GM12875 (cell line): ENCODE results near the gene RASGRF1.

Source experiments
- H3K4me3 ChIP-seq: one replicate; pipeline ENCODE4 v1.5.1; 2011; ENCODE audit warnings: low read depth, low read length, control low read depth
- TF ChIP-seq, protein P1 (sequence below): IDR thresholded peaks from 2 replicates; pipeline ENCODE4 v1.5.1; 2011; ENCODE audit warnings: low read depth, mild to moderate bottlenecking, control low read depth, inconsistent platforms, low read length, moderate library complexity, borderline replicate concordance; ENCODE audit not compliant: insufficient read depth

RASGRF1 gene, protein sequence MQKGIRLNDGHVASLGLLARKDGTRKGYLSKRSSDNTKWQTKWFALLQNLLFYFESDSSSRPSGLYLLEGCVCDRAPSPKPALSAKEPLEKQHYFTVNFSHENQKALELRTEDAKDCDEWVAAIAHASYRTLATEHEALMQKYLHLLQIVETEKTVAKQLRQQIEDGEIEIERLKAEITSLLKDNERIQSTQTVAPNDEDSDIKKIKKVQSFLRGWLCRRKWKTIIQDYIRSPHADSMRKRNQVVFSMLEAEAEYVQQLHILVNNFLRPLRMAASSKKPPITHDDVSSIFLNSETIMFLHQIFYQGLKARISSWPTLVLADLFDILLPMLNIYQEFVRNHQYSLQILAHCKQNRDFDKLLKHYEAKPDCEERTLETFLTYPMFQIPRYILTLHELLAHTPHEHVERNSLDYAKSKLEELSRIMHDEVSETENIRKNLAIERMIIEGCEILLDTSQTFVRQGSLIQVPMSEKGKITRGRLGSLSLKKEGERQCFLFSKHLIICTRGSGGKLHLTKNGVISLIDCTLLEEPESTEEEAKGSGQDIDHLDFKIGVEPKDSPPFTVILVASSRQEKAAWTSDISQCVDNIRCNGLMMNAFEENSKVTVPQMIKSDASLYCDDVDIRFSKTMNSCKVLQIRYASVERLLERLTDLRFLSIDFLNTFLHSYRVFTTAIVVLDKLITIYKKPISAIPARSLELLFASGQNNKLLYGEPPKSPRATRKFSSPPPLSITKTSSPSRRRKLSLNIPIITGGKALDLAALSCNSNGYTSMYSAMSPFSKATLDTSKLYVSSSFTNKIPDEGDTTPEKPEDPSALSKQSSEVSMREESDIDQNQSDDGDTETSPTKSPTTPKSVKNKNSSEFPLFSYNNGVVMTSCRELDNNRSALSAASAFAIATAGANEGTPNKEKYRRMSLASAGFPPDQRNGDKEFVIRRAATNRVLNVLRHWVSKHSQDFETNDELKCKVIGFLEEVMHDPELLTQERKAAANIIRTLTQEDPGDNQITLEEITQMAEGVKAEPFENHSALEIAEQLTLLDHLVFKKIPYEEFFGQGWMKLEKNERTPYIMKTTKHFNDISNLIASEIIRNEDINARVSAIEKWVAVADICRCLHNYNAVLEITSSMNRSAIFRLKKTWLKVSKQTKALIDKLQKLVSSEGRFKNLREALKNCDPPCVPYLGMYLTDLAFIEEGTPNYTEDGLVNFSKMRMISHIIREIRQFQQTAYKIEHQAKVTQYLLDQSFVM (N-terminal part only)

DNA sequence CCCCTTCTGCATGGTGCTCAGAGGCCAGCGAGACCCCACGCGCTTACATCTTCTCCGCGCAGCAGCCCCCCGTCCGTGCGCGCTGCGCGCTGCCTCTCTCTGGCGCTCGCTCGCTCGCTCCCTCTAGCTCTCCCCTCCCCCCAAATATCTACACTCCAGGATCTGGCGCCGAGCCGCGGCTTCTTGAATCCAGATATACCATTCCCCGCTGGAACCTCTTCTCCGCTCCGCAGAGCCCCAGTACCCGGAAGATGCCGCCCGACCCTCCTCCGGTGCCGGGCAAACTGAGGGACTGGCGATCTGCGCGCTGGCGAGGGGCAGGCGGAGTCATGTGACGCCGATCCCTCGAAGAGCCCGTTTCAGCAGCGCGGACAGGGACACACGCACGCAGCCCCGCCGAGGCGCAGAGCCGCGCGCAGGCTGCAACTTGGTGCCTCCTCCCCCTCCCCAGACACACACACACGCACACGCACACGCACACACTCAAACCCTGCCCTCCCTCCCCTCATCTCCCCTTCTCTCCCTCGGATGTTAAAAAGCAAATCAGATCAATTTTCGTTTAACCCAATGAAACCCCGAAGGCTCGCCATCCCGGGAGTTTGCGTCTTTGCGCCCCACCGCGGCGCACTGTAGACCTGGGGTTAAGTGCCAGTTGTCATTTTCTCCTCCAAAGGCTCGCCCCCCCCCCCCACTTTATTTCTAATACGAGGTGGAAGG, at the start of gene RASGRF1:
RASGRF1 (minus strand) TSS at position 294 of the 717 bp plus-strand sequence; CDS start at position 12, 282 bp downstream.
- TF ChIP-seq, protein P1, sequence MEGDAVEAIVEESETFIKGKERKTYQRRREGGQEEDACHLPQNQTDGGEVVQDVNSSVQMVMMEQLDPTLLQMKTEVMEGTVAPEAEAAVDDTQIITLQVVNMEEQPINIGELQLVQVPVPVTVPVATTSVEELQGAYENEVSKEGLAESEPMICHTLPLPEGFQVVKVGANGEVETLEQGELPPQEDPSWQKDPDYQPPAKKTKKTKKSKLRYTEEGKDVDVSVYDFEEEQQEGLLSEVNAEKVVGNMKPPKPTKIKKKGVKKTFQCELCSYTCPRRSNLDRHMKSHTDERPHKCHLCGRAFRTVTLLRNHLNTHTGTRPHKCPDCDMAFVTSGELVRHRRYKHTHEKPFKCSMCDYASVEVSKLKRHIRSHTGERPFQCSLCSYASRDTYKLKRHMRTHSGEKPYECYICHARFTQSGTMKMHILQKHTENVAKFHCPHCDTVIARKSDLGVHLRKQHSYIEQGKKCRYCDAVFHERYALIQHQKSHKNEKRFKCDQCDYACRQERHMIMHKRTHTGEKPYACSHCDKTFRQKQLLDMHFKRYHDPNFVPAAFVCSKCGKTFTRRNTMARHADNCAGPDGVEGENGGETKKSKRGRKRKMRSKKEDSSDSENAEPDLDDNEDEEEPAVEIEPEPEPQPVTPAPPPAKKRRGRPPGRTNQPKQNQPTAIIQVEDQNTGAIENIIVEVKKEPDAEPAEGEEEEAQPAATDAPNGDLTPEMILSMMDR = no peak
- no peak within 1 kb of the TSS for H3K4me3 ChIP-seq

DNA sequence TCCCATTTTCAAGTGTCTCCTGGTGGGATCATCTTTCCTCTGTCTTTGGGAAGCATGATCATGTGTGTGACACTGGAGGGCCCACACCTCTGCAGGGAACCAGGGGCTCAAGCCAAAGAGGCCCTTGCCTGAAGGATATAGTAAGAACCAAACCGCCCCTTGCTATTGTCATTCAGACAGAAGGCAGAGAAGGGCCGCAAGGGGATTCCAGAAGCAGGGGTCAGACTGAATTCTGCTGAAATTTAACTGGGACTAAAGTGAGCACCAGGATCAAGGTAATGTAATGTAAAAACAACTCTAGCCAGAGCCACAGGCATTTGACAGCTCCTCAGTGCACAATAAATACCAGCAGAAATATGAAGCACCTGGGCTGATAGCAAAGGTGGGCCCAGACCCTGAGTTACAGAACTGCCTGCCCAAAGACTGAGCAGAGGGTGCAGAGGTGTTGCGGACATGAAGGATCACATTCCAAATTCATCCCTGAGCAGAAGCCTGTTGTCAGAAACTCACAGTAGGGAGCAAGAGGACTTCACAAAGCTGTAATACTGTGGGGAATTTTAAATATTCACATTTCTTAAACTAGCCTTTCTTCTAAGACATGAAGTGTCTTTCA, 46.0 kb upstream of the RASGRF1 start:
- TF ChIP-seq, protein P1 = no peak
- no peak overlapping the region for H3K4me3 ChIP-seq

DNA sequence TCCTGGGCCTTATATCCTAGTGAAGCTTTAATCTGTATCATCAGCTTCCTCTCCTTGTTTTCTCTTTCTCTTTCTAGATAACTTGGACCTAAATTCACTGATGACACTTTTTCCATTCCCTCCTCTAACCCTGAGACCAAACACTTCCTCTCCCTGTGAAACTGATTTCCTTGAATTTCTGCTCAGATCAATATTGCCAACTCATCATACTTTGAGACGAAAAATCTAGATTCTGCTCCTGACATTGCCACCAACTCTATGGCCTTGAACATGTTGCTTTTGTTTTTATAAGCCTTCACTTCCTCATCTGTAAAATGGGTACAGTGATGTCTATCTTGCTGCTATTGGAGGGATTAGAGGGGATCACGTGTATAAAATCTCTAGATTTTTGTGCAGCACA, 42.7 kb upstream of the RASGRF1 start:
- no peak overlapping the region for H3K4me3 ChIP-seq
- TF ChIP-seq, protein P1 = no peak

DNA sequence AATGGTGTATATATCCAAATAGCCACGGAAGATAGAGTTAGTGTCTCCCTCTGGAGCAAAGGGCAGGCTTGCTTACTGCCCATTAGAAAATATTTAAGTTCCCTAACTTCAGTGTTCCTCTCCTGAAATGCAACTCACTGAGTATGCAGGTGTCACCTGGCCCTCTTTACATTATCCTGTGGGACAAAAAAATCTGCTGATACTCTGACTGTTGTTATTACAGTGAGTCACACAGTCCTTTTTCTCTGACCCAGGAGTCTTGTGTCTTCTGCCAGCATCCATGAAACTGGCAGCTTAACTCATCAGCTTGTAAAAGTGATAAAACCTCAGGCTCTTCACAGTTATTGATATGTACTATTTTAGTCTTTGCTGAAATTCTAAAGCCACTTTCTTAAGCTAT, 42.2 kb upstream of the RASGRF1 start:
- TF ChIP-seq, protein P1 = no peak
- no peak overlapping the region for H3K4me3 ChIP-seq

DNA sequence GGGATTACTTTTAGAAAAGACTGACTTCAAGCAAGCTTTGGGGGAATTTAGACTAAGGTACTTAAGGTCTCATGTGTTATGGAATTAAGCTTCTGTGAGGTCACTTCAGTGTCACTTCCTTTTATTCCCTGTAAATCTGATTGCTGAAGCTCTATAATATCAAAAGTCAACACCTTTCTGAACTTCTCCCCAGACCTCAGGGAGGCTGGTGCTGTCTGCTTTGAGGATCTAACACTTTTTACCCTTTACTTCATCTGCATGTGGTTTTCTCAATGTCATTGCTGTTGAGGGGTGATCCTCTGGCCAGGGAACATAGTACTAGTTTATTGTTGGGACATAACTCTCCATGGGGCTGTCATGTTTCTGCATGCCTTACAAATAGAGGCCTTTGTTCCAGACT, 41.8 kb upstream of the RASGRF1 start:
- no peak overlapping the region for H3K4me3 ChIP-seq
- TF ChIP-seq, protein P1 = no peak

DNA sequence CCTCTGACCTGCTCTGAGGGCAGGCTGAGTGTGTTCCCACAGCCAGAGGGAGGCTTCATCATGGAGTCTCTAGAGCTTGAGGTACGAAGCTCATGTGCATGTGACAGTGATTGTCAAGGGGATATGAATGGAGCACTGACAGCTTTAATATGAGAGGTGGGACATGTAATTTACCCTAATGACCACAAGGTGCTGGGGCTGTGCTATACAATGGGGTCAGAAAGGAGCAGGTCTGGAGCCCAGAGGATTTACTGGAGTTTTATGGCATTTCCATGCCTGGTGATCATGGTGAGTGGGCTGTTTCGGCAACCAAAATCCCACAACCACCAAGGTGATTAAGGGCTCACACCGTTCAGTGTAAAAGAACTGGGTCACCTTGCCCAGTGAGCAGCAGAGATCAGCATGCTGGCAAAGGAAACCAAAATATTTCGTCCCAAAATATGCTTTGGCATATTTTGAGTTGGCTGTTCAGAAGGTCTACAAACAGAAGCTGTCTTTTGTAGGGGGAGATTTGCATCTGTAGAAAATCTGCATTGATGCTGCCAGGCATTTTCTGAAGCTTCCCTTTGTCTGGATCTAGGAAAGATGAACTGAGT, 40.1 kb upstream of the RASGRF1 start:
- H3K4me3 ChIP-seq = no peak overlapping the region
- TF ChIP-seq, protein P1 = peak; percentile 25; the same call in 1 of the 2 replicates
